Measurements from ENCODE around the gene PHF10. TPM values are rescaled to one million over a fixed set of nuclear protein-coding genes. Genes with fewer than 3 reads are reported as not detected.

The PHF10 gene
- total RNA-seq, 1 donor from 2014 or later: 46.1 TPM

DNA sequence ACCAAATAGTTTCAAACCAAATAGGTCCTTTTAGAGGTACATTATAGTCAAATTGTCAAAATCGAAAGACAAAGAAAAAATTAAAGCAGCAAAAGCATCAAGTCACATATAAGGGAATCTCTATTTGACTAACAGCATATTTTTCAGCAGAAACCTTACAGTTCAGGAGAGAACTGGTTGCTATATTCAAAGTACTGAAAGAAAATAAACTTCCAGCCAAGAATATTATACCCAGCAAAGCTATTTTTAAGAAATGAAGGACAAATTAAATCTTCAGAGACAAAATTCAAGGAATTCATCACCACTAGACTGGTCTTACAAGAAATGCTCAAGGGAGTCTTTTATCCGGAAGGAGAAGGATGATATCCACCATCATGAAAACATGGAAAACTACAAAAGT is 38.4 kb downstream of the PHF10 start:
- H3K27me3 ChIP-seq: no peaks in the 10 kb centered on the region
- H3K36me3 ChIP-seq: peaks cover 14% of the 10 kb centered on the region
- intact Hi-C loops (cut with DNase I): no loop called here
- H3K4me3 ChIP-seq: no peak overlapping the region
- DNase-seq (no peak), ATAC-seq (no peak)
- H3K9me3 ChIP-seq: peaks cover 11% of the 10 kb centered on the region
- no peaks in the 10 kb centered on the region for H3K4me1 ChIP-seq
- no peak overlapping the region for H3K27ac ChIP-seq
- TF ChIP-seq, protein P1, sequence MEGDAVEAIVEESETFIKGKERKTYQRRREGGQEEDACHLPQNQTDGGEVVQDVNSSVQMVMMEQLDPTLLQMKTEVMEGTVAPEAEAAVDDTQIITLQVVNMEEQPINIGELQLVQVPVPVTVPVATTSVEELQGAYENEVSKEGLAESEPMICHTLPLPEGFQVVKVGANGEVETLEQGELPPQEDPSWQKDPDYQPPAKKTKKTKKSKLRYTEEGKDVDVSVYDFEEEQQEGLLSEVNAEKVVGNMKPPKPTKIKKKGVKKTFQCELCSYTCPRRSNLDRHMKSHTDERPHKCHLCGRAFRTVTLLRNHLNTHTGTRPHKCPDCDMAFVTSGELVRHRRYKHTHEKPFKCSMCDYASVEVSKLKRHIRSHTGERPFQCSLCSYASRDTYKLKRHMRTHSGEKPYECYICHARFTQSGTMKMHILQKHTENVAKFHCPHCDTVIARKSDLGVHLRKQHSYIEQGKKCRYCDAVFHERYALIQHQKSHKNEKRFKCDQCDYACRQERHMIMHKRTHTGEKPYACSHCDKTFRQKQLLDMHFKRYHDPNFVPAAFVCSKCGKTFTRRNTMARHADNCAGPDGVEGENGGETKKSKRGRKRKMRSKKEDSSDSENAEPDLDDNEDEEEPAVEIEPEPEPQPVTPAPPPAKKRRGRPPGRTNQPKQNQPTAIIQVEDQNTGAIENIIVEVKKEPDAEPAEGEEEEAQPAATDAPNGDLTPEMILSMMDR (IDR thresholded peaks at IDR 0.05): no peak

DNA sequence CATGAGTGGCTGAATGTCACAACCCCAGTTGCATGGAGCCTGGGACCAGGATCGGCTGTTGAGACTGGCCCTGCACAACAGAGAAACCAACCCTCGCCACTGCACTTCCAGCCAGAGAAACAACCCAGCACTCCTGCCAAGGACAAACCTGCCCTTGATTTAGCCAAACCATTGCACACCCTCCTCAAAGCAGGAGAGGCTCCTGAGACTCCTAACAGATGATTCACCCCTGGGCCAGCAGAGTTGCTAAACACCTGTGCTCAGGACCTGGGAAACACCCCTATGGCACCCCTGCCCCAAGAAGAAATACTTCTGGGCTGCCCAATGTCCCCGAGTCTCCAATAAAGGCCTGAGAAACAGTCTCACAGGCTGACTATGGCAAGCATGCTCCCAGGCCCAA is 40.2 kb downstream of the PHF10 start:
- Histone ChIP-seq H3K4me1 (no peaks in the 10 kb centered on the region), H3K36me3 (peaks cover 14% of the 10 kb centered on the region), H3K27ac (no peak overlapping the region), H3K27me3 (no peaks in the 10 kb centered on the region), H3K4me3 (no peak overlapping the region), H3K9me3 (peaks cover 11% of the 10 kb centered on the region)
- no peak for DNase-seq
- TF ChIP-seq, protein P1 (IDR thresholded peaks at IDR 0.05): no peak
- intact Hi-C loops (cut with DNase I): no loop called here
- no peak for ATAC-seq

DNA sequence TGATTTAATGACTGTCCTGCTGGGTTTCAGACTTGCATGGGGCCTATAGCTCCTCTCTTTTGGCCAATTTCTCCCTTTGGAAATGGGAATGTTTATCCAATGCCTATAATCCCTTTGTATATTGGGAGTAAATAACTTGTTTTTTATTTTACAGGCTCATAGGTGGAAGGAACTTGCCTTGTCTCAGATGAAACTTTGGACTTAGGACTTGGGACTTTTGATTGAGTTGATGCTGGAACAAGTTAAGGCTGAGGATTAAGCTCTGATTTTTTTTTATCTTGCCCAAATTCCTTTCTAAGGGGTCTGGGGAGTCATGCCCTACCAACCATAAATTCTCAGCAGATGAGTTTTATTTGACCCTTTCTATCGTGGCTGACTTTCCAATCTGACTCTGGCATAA is 46.0 kb downstream of the PHF10 start:
- DNase-seq (no peak), ATAC-seq (no peak)
- intact Hi-C loops (cut with DNase I): no loop called here
- TF ChIP-seq, protein P1 (IDR thresholded peaks at IDR 0.05): no peak
- Histone ChIP-seq H3K27ac (no peak overlapping the region), H3K27me3 (no peaks in the 10 kb centered on the region), H3K4me1 (no peaks in the 10 kb centered on the region), H3K4me3 (no peak overlapping the region), H3K9me3 (no peaks in the 10 kb centered on the region), H3K36me3 (no peaks in the 10 kb centered on the region)

DNA sequence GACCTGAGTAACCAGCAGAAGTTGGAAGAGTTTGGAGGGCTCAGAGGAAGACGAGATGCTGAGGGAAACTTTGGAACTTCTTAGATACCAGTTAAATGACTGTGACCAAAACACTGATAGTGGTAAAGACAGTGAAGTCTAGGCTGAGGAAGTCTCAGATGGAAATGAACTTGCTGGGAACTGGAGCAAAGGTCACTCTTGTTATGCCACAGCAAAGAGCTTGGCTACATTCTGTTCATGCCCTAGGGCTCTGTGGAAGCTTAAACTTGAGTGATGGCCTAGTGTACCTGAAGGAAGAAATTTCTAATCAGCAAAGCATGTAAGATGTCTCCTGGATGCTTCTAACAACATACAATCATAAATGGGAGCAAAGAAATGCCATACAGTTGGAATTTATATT is 47.2 kb downstream of the PHF10 start:
- intact Hi-C loops (cut with DNase I): no loop called here
- Histone ChIP-seq H3K27ac (no peak overlapping the region), H3K4me3 (no peak overlapping the region), H3K27me3 (no peaks in the 10 kb centered on the region), H3K4me1 (no peaks in the 10 kb centered on the region), H3K9me3 (no peaks in the 10 kb centered on the region), H3K36me3 (no peaks in the 10 kb centered on the region)
- ATAC-seq: no peak
- TF ChIP-seq, protein P1 (IDR thresholded peaks at IDR 0.05): no peak
- DNase-seq: no peak

DNA sequence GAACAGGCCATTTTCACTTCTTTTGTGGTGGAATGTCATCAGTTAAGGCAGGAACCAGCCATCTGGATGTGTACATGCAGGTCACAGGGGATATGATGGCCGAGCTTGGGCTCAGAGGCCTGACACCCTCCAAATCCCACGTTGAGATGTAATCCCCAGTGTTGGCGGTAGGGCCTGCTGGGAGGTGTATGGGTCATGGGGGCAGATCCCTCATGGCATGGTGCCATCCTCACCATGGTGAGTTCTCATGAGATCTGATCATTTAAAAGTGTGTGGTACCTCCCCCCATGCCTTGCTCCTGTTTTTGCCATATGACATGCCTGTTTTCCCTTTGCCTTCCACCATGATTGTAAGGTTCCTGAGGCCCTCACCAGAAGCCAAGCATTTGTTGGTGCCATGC is 49.3 kb downstream of the PHF10 start:
- peaks cover 5% of the 10 kb centered on the region for H3K36me3 ChIP-seq
- DNase-seq: no peak
- no peak overlapping the region for H3K4me3 ChIP-seq
- ATAC-seq: no peak
- intact Hi-C loops (cut with DNase I): no loop called here
- no peaks in the 10 kb centered on the region for H3K9me3 ChIP-seq
- no peak overlapping the region for H3K27ac ChIP-seq
- H3K27me3 ChIP-seq: no peaks in the 10 kb centered on the region
- H3K4me1 ChIP-seq: no peaks in the 10 kb centered on the region
- TF ChIP-seq, protein P1 (IDR thresholded peaks at IDR 0.05): no peak

DNA sequence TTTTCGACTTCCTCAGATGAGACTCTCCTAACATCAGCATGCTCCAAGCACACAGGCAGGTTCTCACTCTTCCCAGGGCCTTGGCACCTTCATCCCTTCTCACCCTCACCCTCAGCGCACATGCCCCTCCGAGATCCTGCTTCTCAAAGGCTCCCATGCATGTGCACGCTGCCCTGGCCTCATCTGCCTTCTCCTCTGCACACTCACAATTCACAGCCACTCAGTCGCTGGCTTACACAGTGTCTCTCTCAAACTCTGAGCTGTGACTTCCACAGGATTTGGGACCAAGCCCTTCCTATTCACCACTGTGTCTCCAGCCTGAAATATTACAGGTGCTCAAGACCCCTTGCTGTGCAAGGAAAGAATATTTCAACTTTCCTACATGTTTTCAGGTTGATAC is 52.7 kb downstream of the PHF10 start:
- no peak for DNase-seq
- Histone ChIP-seq H3K27me3 (no peaks in the 10 kb centered on the region), H3K4me1 (peaks cover 5% of the 10 kb centered on the region), H3K4me3 (no peak overlapping the region), H3K36me3 (peaks cover 12% of the 10 kb centered on the region), H3K9me3 (no peaks in the 10 kb centered on the region), H3K27ac (no peak overlapping the region)
- intact Hi-C loops (cut with DNase I): no loop called here
- no peak for ATAC-seq
- TF ChIP-seq, protein P1 (IDR thresholded peaks at IDR 0.05): no peak

Data from upper lobe of right lung (tissue), 1 donor.